Endothelial cell of umbilical vein (primary cell): ENCODE results near the gene RTEL1. TPM values are rescaled to one million over a fixed set of nuclear protein-coding genes. Genes with fewer than 3 reads are reported as not detected.

Experiments
- BruUV-seq: library from RNA; stranded (reverse); fragments of 400-500 nt; replicated peaks from 2 replicates; lab custom pipeline; 2021; lab: Mats Ljungman, UMichigan
- CTCF ChIA-PET: fragments of 300-600, 350-600 bp; sonication (Branson Sonifier 250); formaldehyde crosslinking; loops from one replicate; lab custom pipeline; 2021; ENCODE audit warnings: antibody characterized with exemption, inconsistent platforms; lab: Charles Lee
- POLR2A ChIA-PET: fragments of 300-600, 350-600 bp; sonication (Branson Sonifier 250); formaldehyde crosslinking; loops from one replicate; lab custom pipeline; 2021; ENCODE audit warnings: antibody characterized with exemption, inconsistent platforms; lab: Charles Lee
- DNase-seq: peaks from one replicate; pipeline ENCODE4 v3.0.0-alpha.2; 2011; ENCODE audit warnings: low read depth, low spot score
- FAIRE-seq: peaks from 2 replicates; lab custom pipeline; 2011; peaks lifted over from hg19 to GRCh38; lab: Jason Lieb, UNC
- H2AFZ ChIP-seq: 2 replicates; pipeline ENCODE4 v1.6.0; 2012; ENCODE audit warnings: low read depth, low read length, control low read depth, inconsistent platforms
- H3K27ac ChIP-seq: 2 replicates; pipeline ENCODE4 v1.5.1; 2011; ENCODE audit warnings: low read depth, mild to moderate bottlenecking, control low read depth, low read length, moderate library complexity; ENCODE audit not compliant: insufficient read depth
- H3K27me3 ChIP-seq, 2 experiments: 2 replicates each; pipeline versions ENCODE4 v1.6.0 to v1.6.1; 2011; ENCODE audit warnings: low read length in 2 of 2, mixed read lengths in 1 of 2; ENCODE audit not compliant: control insufficient read depth in 2 of 2, insufficient read depth in 2 of 2
- H3K36me3 ChIP-seq, 2 experiments: 2 replicates in 1 of 2; 3 replicates in 1 of 2; pipeline ENCODE4 v1.5.1; 2011; ENCODE audit warnings: low read length in 2 of 2, mild to moderate bottlenecking in 1 of 2, moderate library complexity in 1 of 2; ENCODE audit not compliant: control insufficient read depth in 2 of 2, insufficient read depth in 2 of 2; ENCODE audit errors: extremely low read depth in 1 of 2
- H3K4me1 ChIP-seq: 3 replicates; pipeline ENCODE4 v1.5.1; 2011; ENCODE audit warnings: mild to moderate bottlenecking, low read length; ENCODE audit not compliant: control insufficient read depth, insufficient read depth; ENCODE audit errors: extremely low read depth
- H3K4me2 ChIP-seq: 2 replicates; pipeline ENCODE4 v1.6.1; 2011; ENCODE audit warnings: low read length, control low read depth, mixed read lengths; ENCODE audit not compliant: insufficient read depth
- H3K4me3 ChIP-seq, 3 experiments: fragments of 200-600 bp in 1 of 3; sonication (generic), shearing (Covaris generic) in 1 of 3; replicated peaks in 1 of 3; 2 replicates each; pipeline ENCODE4 v1.5.1; 2011 to 2016; ENCODE audit warnings: control low read depth in 3 of 3, low read length in 3 of 3, mild to moderate bottlenecking in 2 of 3, inconsistent platforms in 1 of 3, low read depth in 1 of 3, moderate library complexity in 1 of 3; ENCODE audit not compliant: insufficient read depth in 1 of 3
- H3K79me2 ChIP-seq: 2 replicates; pipeline ENCODE4 v1.6.0; 2012; ENCODE audit warnings: low read length, inconsistent platforms; ENCODE audit not compliant: control insufficient read depth, insufficient read depth
- H3K9ac ChIP-seq: replicated peaks from 2 replicates; pipeline ENCODE3; 2011; ENCODE audit warnings: low read length, control low read depth; ENCODE audit not compliant: insufficient read depth; ENCODE audit errors: extremely low read depth
- H3K9me1 ChIP-seq: replicated peaks from 3 replicates; pipeline ENCODE4 v1.6.0; 2011; ENCODE audit warnings: mild to moderate bottlenecking, low read length; ENCODE audit not compliant: control insufficient read depth, insufficient read depth; ENCODE audit errors: extremely low read depth
- H3K9me3 ChIP-seq: replicated peaks from 2 replicates; pipeline ENCODE4 v1.5.1; 2012; ENCODE audit warnings: low read length, inconsistent platforms; ENCODE audit not compliant: control insufficient read depth, insufficient read depth
- H4K20me1 ChIP-seq: replicated peaks from 2 replicates; pipeline ENCODE3; 2011; ENCODE audit warnings: mild to moderate bottlenecking, low read length; ENCODE audit not compliant: control insufficient read depth, insufficient read depth; ENCODE audit errors: extremely low read depth
- CTCF ChIP-seq, 2 donors: IDR thresholded peaks; 1 replicate in 1 of 2; 2 replicates in 1 of 2; pipeline ENCODE4 v1.5.1; 2011; ENCODE audit warnings: low read length in 2 of 2, mild to moderate bottlenecking in 2 of 2, moderate library complexity in 2 of 2, control low read depth in 1 of 2, inconsistent platforms in 1 of 2, low read depth in 1 of 2; ENCODE audit not compliant: insufficient read depth in 1 of 2; ENCODE audit errors: extremely low read depth in 1 of 2
- EZH2 ChIP-seq: IDR thresholded peaks from 2 replicates; pipeline ENCODE4 v1.6.1; 2012; ENCODE audit warnings: borderline replicate concordance, low read depth, mild to moderate bottlenecking, moderate library complexity, low read length, inconsistent platforms; ENCODE audit not compliant: severe bottlenecking
- FOS ChIP-seq: IDR thresholded peaks from 2 replicates; pipeline ENCODE4 v1.6.1; 2011; ENCODE audit warnings: mild to moderate bottlenecking, low read length, moderate library complexity, borderline replicate concordance; ENCODE audit not compliant: insufficient read depth
- GATA2 ChIP-seq: IDR thresholded peaks from 2 replicates; pipeline ENCODE4 v1.7.0; 2011; ENCODE audit warnings: low read depth, mild to moderate bottlenecking, moderate library complexity, mixed read lengths, low read length; ENCODE audit not compliant: insufficient read length, insufficient read depth
- MAX ChIP-seq: IDR thresholded peaks from 2 replicates; pipeline ENCODE4 v1.6.1; 2011; ENCODE audit not compliant: insufficient read depth, insufficient read length
- POLR2AphosphoS5 ChIP-seq: IDR thresholded peaks from 2 replicates; pipeline ENCODE4 v1.6.1; 2012; ENCODE audit warnings: low read depth, mild to moderate bottlenecking, control low read depth, low read length, moderate library complexity; ENCODE audit not compliant: insufficient read depth
- dilution Hi-C: fragments of 300-500 bp; cut with MboI; formaldehyde crosslinking; loops from one replicate; pipeline ENCODE4 v1.15.0; 2019; ENCODE audit warnings: low sequenced_read_pairs; ENCODE audit not compliant: extremely low pct_ligation_motif_present
- intact Hi-C: fragments of 100-400 bp; cut with micrococcal nuclease; formaldehyde crosslinking; loops from one replicate; pipeline ENCODE4 v1.10.0; 2022
- polyA plus RNA-seq, 4 experiments: library from polyadenylated mRNA; depleted of rRNA in 3 of 4; stranded (reverse) in 3 of 4; unstranded in 1 of 4; fragments of >200 nt; gene quantifications; 2 replicates each; pipeline versions ENCODE4 v1.2.1 to v1.2.3, GENCODE V29; 2011 to 2012; ENCODE audit warnings: missing spikeins in 1 of 4
- total RNA-seq: library from RNA; stranded (reverse); gene quantifications from 2 replicates; pipeline ENCODE4 v1.2.3, GENCODE V29; 2021

RTEL1 gene
- total and polyA plus RNA-seq, 2 donors (not counting 3 experiments of a cell fraction or from before 2014, with no cell fraction given), result 17.0 to 44.9 TPM

- dilution Hi-C loops (no loop called here), intact Hi-C loops (loop anchor here (1.0 kb wide), 1 partner anchor 23 kb away; the partner anchor contains the start of gene RTEL1)
- no peaks in the 10 kb centered on the region for H4K20me1 ChIP-seq
- H3K9me1 ChIP-seq, result no peaks in the 10 kb centered on the region
- H3K27ac ChIP-seq, result peak overlapping the region; percentile 75
- H3K4me2 ChIP-seq, result peak overlapping the region; percentile 17
- TF ChIP-seq GATA2 (no peak), FOS (no peak), CTCF (IDR thresholded peaks at IDR 0.05; ENCODE audit: extremely low read depth in 1 of 2, insufficient read depth in 1 of 2, low read depth in 1 of 2, low read length in 2 of 2) (no peak), EZH2 (no peak), POLR2AphosphoS5 (no peak), MAX (no peak)
- H3K9me3 ChIP-seq, result no peaks in the 10 kb centered on the region
- CTCF ChIA-PET, result interaction anchor here (0.7 to 4.1 kb wide), 6 partner anchors 17 to 143 kb away, joined by 3 to 17 read pairs (median 5); partner anchors contain the start of genes ARFRP1, RTEL1 and ZGPAT
- no peak overlapping the region for H3K4me3 ChIP-seq
- H2AFZ ChIP-seq, result no peak overlapping the region
- H3K79me2 ChIP-seq, result peaks cover 4% of the 10 kb centered on the region
- POLR2A ChIA-PET, result interaction anchor here (0.6 to 1.6 kb wide), 2 partner anchors 23 to 40 kb away, joined by 3 to 6 read pairs; partner anchors contain the start of gene RTEL1
- BruUV-seq, result no TSS peak
- no peak for FAIRE-seq
- H3K36me3 ChIP-seq, result peaks cover 0 to 12% of the 10 kb centered on the region in 2 experiments
- H3K9ac ChIP-seq, result no peak overlapping the region
- no peak for DNase-seq
- H3K27me3 ChIP-seq, result no peaks in the 10 kb centered on the region
- H3K4me1 ChIP-seq, result peaks cover 37% of the 10 kb centered on the region
Observed at GRCh38 chr20:63681609-63682142, 23.6 kb downstream of the RTEL1 start.
